ENCODE results near the gene NTMT2. TPM values are rescaled to one million over a fixed set of nuclear protein-coding genes. Genes with fewer than 3 reads are reported as not detected.

The NTMT2 gene
- total RNA-seq, 1 donor from 2014 or later = not detected

GRCh38 chr1:170213596-170213995 is 67.8 kb downstream of the NTMT2 start:
- DNase-seq = no peak

GRCh38 chr1:170214117-170215032 is 68.6 kb downstream of the NTMT2 start:
- no peak for DNase-seq

- DNase-seq = no peak
Observed at GRCh38 chr1:170215072-170215885, 69.5 kb downstream of the NTMT2 start.

- no peak for DNase-seq
Observed at GRCh38 chr1:170217517-170218256, 71.9 kb downstream of the NTMT2 start.

- no peak for DNase-seq
Observed at GRCh38 chr1:170218257-170218650, 72.5 kb downstream of the NTMT2 start.

Other genes with a start within 250 kb of the NTMT2 start
- 20.1 and 23.1 TPM in 2 replicates for gene KIFAP3, start 71.3 kb upstream of the NTMT2 start, total RNA-seq

All from dermis blood vessel endothelial cell (primary cell).